Measurements from ENCODE around the gene PRRT3. TPM values are rescaled to one million over a fixed set of nuclear protein-coding genes. Genes with fewer than 3 reads are reported as not detected.

PRRT3 gene
- total and polyA plus RNA-seq, 2 of the 13 experiments (the other 11 are each of a cell fraction or from before 2014, with no cell fraction given), result 0.22 to 0.44 TPM

DNA sequence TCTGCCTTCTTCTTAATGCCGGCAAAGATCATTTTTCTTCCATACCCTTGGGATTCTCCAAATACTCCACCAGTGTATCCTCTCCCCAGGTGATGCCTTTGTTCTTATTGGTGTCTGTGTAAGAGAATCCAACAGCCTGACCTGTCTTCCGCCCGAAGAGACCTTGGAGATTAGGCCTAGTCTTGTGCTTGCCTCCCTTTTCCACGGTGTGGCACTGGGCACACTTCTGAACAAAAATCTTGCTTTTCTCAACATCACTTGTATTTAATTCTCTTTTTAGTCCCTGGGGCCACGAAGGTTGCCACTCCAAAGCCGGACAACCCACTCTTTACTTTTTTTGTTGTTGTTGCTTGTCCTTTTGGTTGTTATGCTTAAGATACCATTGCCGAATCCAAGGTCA is 48.5 kb upstream of the PRRT3 start:
- intact Hi-C loops (cut with micrococcal nuclease; ENCODE audit: unreplicated experiment) (loop anchor here (10.0 kb wide), 1 partner anchor 56 kb away; no protein-coding TSS in a partner anchor), in situ Hi-C loops (cut with HindIII; ENCODE audit: extremely low pct_ligation_motif_present, low pct_unique_long_range_greater_than_20kb) (no loop called here)
- ChIA-PET CTCF (ENCODE audit: low intra/inter-chr PET ratio, low total read pairs) (no interaction called here), POLR2A (no interaction called here)
- no TSS peak for BruUV-seq (replicated peaks)
- Histone ChIP-seq H3K27ac (ENCODE audit: extremely low read length, insufficient read depth, low read length) (no peak overlapping the region), H4K20me1 (ENCODE audit: insufficient read depth, low read length) (no peaks in the 10 kb centered on the region), H3K4me3 (replicated peaks in 1 of 3; ENCODE audit: insufficient read depth in 1 of 3, low read depth in 2 of 3, low read length in 3 of 3) (no peak overlapping the region), H3K4me1 (ENCODE audit: insufficient read depth, low read length) (peaks cover 16% of the 10 kb centered on the region), H3K79me2 (ENCODE audit: insufficient read depth, low read length) (no peaks in the 10 kb centered on the region), H3K27me3 (ENCODE audit: control insufficient read depth in 1 of 2, insufficient read depth in 2 of 2, low read length in 2 of 2) (no peaks in the 10 kb centered on the region), H3K36me3 (replicated peaks in 1 of 2; ENCODE audit: control insufficient read depth in 1 of 2, insufficient read depth in 2 of 2, low read length in 2 of 2) (peaks cover 2 to 27% of the 10 kb centered on the region in 2 experiments), H3K9ac (ENCODE audit: insufficient read depth, low read depth, low read length) (no peak overlapping the region), H3K9me3 (ENCODE audit: low read length) (no peaks in the 10 kb centered on the region), H2AFZ (ENCODE audit: low read length) (no peak overlapping the region), H3K4me2 (ENCODE audit: low read depth, low read length) (no peak overlapping the region)
- FAIRE-seq (no peak), DNase-seq (ENCODE audit: low spot score) (no peak), ATAC-seq (no peak)
- 98% methylated on average over 7 of the region's 7 CpGs for WGBS (ENCODE audit: low lambda C conversion rate)
- no peak for TF ChIP-seq ZNF17 (CRISPR knock-in tag; IDR thresholded peaks at IDR 0.05)
- TF ChIP-seq, protein P1, sequence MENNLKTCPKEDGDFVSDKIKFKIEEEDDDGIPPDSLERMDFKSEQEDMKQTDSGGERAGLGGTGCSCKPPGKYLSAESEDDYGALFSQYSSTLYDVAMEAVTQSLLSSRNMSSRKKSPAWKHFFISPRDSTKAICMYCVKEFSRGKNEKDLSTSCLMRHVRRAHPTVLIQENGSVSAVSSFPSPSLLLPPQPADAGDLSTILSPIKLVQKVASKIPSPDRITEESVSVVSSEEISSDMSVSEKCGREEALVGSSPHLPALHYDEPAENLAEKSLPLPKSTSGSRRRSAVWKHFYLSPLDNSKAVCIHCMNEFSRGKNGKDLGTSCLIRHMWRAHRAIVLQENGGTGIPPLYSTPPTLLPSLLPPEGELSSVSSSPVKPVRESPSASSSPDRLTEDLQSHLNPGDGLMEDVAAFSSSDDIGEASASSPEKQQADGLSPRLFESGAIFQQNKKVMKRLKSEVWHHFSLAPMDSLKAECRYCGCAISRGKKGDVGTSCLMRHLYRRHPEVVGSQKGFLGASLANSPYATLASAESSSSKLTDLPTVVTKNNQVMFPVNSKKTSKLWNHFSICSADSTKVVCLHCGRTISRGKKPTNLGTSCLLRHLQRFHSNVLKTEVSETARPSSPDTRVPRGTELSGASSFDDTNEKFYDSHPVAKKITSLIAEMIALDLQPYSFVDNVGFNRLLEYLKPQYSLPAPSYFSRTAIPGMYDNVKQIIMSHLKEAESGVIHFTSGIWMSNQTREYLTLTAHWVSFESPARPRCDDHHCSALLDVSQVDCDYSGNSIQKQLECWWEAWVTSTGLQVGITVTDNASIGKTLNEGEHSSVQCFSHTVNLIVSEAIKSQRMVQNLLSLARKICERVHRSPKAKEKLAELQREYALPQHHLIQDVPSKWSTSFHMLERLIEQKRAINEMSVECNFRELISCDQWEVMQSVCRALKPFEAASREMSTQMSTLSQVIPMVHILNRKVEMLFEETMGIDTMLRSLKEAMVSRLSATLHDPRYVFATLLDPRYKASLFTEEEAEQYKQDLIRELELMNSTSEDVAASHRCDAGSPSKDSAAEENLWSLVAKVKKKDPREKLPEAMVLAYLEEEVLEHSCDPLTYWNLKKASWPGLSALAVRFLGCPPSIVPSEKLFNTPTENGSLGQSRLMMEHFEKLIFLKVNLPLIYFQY (CRISPR knock-in tag; IDR thresholded peaks at IDR 0.05; ENCODE audit: borderline replicate concordance), result no peak
- no peak for TF ChIP-seq XBP1 (CRISPR knock-in tag; IDR thresholded peaks at IDR 0.05)
- no peak for TF ChIP-seq ERF (CRISPR knock-in tag; IDR thresholded peaks at IDR 0.05)
- TF ChIP-seq ZNF484 (CRISPR knock-in tag; IDR thresholded peaks at IDR 0.05; ENCODE audit: borderline replicate concordance, low read depth), result no peak
- no peak for TF ChIP-seq KLF12 (CRISPR knock-in tag; IDR thresholded peaks at IDR 0.05; ENCODE audit: borderline replicate concordance)
- no peak for TF ChIP-seq KDM4B (CRISPR knock-in tag; IDR thresholded peaks at IDR 0.05)
- TF ChIP-seq, protein P2, sequence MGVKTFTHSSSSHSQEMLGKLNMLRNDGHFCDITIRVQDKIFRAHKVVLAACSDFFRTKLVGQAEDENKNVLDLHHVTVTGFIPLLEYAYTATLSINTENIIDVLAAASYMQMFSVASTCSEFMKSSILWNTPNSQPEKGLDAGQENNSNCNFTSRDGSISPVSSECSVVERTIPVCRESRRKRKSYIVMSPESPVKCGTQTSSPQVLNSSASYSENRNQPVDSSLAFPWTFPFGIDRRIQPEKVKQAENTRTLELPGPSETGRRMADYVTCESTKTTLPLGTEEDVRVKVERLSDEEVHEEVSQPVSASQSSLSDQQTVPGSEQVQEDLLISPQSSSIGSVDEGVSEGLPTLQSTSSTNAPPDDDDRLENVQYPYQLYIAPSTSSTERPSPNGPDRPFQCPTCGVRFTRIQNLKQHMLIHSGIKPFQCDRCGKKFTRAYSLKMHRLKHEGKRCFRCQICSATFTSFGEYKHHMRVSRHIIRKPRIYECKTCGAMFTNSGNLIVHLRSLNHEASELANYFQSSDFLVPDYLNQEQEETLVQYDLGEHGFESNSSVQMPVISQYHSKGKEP (CRISPR knock-in tag; IDR thresholded peaks at IDR 0.05), result no peak
- TF ChIP-seq, protein P3, sequence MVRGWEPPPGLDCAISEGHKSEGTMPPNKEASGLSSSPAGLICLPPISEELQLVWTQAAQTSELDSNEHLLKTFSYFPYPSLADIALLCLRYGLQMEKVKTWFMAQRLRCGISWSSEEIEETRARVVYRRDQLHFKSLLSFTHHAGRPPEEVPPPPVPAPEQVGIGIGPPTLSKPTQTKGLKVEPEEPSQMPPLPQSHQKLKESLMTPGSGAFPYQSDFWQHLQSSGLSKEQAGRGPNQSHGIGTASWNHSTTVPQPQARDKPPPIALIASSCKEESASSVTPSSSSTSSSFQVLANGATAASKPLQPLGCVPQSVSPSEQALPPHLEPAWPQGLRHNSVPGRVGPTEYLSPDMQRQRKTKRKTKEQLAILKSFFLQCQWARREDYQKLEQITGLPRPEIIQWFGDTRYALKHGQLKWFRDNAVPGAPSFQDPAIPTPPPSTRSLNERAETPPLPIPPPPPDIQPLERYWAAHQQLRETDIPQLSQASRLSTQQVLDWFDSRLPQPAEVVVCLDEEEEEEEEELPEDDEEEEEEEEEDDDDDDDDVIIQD (CRISPR knock-in tag; IDR thresholded peaks at IDR 0.05; ENCODE audit: low read depth), result no peak
- TF ChIP-seq, protein P4, sequence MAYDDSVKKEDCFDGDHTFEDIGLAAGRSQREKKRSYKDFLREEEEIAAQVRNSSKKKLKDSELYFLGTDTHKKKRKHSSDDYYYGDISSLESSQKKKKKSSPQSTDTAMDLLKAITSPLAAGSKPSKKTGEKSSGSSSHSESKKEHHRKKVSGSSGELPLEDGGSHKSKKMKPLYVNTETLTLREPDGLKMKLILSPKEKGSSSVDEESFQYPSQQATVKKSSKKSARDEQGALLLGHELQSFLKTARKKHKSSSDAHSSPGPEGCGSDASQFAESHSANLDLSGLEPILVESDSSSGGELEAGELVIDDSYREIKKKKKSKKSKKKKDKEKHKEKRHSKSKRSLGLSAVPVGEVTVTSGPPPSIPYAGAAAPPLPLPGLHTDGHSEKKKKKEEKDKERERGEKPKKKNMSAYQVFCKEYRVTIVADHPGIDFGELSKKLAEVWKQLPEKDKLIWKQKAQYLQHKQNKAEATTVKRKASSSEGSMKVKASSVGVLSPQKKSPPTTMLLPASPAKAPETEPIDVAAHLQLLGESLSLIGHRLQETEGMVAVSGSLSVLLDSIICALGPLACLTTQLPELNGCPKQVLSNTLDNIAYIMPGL (CRISPR knock-in tag; IDR thresholded peaks at IDR 0.05; ENCODE audit: borderline replicate concordance in 1 of 2, low read depth in 1 of 2), result no peak
- TF ChIP-seq RFX5 (IDR thresholded peaks at IDR 0.05; ENCODE audit: low read depth, low read length), result no peak
- TF ChIP-seq ZNF143 (CRISPR knock-in tag; IDR thresholded peaks at IDR 0.05), result no peak
- no peak for TF ChIP-seq ZNF530 (CRISPR knock-in tag; IDR thresholded peaks at IDR 0.05; ENCODE audit: low read depth)
- TF ChIP-seq, protein P5, sequence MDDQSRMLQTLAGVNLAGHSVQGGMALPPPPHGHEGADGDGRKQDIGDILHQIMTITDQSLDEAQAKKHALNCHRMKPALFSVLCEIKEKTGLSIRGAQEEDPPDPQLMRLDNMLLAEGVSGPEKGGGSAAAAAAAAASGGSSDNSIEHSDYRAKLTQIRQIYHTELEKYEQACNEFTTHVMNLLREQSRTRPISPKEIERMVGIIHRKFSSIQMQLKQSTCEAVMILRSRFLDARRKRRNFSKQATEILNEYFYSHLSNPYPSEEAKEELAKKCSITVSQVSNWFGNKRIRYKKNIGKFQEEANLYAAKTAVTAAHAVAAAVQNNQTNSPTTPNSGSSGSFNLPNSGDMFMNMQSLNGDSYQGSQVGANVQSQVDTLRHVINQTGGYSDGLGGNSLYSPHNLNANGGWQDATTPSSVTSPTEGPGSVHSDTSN (CRISPR knock-in tag; IDR thresholded peaks at IDR 0.05; ENCODE audit: borderline replicate concordance), result no peak
- TF ChIP-seq ZNF747 (CRISPR knock-in tag; IDR thresholded peaks at IDR 0.05; ENCODE audit: borderline replicate concordance), result no peak

Measured in HepG2 (cell line).